HG03558 (cell line): Measurements from ENCODE around the gene SPTB.

ENCODE experiments used
- ATAC-seq: cut with Tn5 transposase; IDR thresholded peaks from one replicate; pipeline ENCODE4 v1.9.1; 2021; ENCODE audit warnings: moderate number of reproducible peaks; ENCODE audit not compliant: unreplicated experiment; ENCODE audit errors: extremely low read depth

SPTB gene

DNA sequence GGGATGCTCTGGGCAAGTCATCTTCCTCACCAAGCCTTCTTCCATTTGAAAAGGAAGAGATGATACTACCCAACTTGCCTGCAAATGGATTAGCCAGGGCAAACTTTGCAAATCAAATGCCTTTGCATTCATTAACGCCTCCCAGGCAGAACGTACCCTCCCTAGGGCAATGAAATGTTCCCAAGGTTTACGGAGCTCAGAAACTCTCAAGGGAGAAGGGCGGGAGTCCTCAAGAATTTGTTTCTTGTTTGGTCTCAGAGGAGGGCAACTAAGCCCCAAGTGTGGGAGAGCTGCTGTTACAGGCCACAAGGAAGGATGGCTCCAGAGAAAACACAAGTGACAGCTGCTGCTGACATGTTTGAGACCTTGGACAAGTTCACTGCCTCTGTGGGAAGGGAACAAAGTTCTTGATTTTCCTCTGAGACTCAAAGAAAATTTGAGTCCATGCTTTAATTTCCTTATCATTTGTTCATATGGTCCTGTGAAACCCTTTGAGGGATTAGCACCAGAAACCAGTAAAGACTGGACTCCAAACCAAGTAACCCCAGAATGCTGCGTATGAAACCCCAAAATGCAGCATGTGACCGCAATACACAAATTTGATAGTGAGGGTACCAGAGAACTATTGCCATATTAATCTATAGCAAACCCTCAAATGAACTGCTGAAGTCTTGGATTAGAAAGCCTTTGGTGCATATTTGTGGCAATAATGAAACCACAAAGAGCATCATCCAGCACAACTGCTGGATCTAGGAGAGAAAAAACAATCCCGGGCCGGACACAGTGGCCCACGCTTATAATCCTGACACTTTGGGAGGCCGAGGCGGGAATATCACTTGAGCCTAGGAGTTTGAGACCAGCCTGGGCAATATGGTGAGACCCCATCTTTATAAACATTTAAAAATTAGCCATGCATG lies 22.9 kb downstream of the SPTB start:
- ATAC-seq = no peak

DNA sequence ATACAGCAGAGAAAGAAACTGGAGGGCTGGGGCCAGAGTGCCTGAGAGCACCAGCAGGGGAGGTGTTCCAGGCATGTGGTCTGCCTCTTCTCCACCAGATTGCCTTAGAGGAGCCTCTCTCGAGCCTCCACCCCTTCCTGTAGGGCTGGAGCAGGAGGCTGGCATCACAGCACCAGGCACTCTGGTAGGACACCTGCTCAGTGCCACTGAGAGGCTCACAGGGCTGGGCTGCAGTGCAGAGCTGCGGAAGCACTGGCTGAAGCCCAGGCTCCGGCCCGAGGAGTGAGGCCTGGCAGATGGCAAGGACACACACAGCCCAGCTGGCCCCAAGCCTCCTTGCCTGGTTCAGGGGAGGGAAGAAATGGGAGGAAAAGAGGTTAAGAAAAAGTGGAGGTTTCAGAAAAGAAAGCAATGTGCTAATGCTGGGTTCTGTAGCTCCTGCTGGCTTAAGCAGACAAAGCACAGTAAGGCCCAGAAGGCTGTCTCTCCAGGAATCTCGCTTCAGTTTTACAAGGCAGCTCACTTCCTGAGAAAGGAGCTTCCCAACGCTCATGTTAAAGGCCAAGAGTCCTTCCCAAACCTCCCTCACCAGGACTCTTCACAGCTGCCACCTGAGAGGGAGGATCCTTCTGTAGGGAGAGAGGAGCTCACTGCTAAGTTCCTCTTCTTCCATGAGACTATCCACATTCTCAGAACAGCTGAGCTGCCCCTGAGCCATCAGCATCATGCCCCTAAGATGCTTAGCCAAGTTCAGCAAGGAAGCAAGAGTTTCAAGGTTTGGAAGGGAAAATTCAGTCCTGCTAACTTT lies 23.8 kb downstream of the SPTB start:
- no peak for ATAC-seq

DNA sequence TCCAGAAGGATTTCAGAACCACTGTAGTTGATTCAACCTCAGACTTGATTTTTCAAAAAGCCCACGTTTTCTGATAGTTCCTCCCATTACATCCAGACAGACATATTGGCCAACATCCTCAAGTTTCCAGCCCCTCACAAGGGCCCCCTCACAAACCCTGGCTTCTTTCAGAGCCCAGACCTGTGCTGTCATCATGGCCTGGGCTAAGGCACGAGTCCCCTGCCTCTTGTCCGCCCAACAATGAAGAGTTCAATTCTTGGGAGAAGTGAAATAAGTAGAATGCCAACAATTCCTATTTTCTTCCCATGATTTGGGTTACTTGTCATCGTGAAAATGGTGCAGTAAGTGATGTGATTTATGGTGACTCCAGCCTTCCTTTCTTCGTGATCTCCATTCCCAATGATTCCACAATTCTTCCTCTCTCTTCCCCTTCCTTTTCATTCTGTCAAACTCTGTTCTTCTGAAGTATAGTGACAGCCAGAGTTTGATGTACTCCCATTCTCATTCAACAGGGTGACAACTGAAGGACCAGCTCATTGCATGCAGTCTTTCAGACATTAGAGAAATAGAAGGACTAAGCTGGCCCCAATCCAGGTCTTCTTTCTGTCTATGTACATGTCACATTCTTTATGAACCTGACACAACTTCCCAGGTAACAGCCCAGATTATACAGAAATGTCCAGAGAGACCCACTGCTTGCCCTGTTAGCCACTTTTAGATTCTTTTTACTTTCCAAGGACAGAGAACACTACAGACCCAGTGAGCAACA lies 29.2 kb downstream of the SPTB start:
- no peak for ATAC-seq

DNA sequence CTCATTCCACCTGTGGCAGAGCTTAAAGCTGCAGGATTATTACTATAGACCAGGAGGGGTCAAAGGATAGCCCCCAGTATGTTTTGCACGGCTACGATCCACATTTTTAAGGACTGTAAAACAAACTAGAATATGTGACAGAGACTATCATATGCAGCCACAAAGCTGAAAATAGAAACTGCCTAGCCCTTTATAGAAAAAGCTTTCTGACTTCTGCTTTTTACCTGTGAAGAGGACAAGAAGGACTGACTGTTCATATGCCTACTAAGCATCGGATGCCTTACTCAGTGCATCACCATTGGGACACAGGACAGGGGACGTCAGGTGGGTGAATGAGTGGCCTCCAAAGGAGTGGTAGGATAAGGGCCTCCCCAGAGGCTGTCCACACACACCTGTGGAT lies 29.8 kb downstream of the SPTB start:
- no peak for ATAC-seq

DNA sequence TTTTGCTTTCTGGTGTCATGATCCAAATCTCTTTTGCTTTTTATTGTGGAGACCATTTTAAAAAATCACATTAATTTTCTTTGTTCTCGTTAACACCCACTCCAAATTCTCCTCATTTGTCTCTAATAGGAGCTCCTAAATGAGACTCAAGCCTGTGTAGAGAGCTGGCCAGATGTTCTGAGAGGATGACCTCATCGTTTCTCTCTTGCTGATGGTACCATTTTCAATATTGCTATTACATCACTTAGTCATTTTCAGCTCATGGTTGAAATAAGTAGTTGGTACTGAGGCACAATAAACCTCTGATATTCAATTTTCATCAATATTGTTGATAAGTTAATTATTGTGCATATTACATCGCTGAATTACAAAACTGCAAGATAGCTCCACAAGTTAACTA lies 31.5 kb downstream of the SPTB start:
- ATAC-seq = no peak

DNA sequence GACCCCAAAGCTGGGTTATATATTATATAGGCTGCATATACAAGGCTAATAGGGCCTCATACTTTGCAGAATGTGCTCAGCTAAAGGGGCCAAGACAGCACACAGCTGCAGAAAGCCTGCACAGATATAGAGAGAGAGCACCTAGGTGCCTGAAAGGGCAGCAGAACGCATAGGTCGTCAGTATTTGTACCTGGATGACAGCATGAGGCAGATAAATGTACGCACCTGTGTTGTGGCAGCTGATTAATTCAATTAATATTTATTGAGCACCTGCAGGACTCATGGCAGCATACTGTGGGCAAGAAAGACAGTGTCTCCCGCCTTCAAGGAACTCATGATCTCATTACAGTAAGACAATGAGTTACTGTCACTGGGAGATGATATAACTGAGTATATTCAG lies 33.4 kb downstream of the SPTB start:
- ATAC-seq = no peak

DNA sequence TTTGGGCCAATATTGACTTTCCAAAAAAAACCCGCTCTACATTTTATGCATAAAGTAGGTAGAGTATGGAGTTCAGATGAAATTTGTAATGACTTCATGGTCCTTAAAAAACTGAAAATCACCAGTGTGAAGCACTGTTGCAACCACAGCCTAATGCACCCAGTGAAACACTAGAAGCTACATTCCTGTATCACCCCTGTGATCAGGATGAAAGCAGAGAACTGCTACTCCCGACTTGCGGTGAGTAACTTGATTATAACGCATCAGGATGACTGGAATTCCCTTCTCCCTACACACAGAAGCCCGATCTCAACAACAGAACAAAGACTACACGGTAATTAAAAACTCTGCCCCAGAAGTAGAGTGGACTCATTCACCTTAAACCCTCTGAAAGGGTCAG lies 33.8 kb downstream of the SPTB start:
- no peak for ATAC-seq

DNA sequence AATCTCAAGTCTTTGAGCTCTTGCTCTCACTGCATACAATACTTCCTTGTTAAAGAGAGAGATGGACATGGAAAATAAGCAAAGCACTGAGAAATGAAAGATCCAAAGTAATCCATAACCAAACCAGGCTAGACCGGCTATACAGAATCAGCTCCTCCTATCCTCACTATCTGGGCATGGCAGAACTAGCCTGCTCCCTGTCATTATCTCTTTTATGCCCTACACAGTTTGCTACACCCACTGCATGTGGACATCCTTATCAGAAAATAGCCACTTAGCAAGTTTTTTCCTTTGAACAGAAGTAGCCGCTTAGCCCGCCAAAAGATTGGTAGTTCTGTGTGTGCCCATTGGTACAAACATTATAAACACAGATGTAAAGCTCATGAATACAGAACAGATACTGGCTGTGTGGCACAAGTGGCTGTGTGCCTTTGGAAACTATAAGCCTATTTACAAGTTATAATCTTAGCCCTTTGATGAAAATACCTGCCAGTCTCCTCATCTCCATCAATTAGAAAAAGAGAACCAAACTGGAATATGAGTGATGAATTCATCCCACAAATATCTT lies 34.7 kb downstream of the SPTB start:
- ATAC-seq = no peak

DNA sequence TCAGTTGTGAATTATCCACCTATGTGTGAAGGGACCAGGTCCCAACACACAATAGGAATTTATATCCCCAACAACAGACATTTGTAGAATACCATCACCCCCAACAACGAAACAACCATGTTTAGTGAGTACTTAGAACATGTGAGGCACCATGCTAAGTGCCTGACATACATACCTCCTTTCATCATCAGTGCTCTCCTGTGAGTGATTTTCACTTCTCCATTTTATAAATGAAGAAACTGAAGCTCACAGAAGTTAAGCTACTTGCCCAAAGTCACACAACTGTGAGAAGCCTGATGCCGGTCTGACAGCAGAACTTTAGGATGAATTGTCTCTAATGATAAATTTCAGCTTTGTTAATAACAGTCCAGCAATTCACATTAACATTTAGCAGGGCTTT lies 35.4 kb downstream of the SPTB start:
- peak; percentile 59 for ATAC-seq

DNA sequence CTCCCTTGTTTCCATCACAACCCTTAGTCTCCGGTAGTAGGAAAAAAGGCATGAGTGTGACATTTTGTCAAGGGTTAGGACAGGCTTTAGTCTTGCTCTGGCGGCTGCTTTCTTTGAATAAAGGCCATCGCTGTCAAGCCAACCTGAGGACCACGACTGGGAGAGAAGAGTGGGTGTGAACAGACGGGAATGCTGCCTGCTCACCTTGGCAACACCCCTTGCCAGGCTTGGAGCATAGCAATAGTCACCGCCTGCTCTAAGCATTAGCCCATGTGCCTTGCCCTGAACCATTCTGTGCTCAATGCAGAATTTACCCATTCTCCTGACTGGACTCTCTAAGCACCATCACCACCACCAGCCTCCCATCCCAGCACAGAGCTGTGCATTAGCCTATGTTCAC lies 36.2 kb downstream of the SPTB start:
- ATAC-seq = no peak

DNA sequence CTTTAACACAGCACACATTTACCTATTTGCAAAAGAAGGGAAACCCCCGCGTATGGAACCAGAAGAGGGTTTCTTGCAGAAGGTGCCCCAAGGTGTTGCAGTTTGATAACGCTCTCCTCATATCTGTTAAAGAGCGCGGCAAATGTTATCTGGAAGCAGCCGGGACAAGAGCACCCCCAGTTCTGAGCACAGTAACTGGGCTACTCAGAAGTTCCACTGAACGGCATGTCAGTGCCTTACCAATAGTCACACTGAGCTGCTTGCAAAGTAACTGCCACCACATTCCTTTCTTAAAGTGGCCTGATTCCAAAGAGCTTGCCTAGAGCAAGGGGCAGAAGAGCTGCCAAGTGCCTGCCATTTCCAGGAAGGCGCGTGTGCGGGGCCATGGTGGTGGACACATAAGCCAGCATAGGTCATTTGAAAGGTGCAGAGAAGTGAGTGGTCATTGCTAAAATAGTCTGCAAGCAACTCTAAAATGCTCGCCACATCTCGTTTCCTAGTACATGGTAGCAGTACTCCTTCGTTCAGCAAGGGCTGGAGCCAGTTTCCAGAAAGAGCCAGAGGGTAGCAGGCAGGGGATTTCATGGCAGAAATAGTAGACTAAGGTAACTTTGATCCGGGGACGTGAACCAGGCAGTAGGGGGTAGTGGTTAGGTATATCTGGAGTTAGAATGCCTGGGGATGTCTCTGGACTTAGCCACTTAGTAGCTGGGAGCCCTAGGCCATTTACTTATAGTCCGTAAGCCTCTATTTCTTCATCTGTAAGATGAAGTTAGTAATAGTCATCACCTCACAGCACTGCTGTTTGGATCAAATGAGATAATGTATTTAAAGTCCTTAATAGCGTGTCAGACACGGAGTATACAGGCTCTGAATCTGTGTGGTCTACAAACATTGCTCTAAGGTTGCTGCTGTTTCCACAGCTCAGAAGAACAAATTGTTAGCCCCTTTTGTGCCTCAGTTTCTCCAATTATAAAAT lies 37.6 kb downstream of the SPTB start:
- ATAC-seq = no peak

DNA sequence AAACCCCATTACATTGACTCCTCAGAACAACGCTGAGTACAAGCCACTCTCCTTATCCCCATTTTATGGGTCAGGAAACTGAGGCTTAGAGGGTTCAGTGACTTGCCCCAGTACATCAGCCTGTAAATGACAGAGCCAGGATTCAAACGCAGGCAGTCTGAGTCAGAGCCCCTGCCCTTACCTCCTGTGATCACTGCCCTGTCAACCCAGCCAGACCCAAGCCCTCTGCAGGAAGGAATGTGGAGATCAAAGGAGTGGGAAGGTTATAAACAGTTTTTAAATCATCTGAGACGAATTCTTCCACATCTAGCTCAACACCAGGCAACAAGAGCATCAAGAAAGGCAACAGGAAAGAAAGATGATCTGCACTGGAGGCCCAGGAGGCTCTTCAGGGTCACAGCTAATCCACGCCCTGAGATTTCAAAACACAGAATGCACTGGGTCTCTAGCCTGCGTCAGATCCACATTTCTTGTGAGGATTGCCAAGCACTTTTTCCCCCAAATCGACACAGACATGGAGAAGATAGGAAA lies 38.5 kb downstream of the SPTB start:
- ATAC-seq = no peak

DNA sequence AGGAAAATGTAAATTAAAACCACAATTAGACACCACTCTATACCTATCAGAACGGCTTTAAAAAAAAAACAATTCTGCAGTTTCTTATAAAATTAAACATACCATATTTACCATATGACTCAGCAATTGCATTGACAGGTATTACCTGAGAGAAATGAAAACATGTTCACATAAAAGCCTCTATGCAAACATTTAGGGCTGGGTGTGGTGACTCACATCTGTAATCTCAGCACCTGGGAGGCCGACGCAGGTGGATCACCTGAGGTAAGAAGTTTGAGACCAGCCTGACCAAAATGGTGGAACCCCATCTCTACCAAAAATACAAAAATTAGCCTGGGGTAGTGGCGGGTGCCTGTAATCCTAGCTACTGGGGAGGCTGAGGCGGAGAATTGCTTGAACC lies 41.1 kb downstream of the SPTB start:
- no peak for ATAC-seq

DNA sequence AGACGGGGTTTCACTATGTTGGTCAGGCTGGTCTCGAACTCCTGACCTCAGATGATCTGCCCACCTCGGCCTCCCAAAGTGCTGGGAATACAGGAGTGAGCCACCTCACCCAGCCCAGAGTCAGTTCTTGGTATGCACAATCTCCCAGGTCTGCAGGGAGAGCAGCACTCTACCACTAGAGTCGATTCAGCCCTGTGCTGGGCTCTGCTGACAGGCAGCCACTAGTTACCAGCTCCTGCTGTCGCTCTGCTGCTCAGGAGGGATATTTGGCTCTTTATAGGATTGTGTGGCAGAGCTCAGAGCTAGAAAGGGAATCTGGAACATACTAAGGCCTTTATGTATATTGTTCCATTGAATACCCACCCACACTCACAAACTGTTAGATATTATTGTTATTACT lies 44.3 kb downstream of the SPTB start:
- ATAC-seq = no peak

DNA sequence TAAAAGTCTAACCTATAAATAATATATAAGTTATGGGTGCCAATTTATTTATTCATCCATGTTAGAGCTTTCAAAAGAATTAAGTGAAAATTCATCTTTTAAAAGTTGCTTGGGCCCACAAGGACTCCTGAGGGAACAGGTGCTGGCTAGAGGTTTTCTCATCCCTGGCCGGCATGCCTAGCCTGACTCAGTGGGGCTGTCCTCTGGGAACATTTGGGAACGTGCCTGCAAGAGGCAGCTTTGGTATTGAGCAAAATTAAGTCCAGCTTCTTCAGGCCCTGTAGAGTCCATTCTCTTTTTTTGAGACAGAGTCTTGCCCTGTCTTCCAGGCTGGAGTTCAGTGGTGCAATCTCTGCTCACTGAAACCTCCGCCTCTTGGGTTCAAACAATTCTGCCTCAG lies 44.7 kb downstream of the SPTB start:
- ATAC-seq = no peak

DNA sequence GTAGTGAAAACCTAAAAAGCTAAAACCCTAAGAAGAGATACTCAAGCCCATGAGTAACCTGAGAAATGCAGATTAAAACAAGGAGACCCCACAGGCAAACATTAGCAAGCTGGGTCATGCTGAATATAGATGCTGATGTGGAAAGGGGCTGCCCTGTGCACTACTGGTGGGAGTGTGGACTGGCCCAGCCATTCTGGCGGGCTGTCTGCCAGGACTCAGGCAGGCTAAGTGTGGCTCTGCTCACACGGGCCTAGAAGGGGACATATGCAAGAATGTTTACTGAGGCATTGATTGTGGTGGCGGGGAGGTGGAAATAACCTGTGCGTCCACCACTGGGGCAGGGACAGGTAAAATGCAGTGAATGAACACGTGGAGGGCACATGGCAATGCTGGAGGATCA lies 48.3 kb downstream of the SPTB start:
- no peak for ATAC-seq

DNA sequence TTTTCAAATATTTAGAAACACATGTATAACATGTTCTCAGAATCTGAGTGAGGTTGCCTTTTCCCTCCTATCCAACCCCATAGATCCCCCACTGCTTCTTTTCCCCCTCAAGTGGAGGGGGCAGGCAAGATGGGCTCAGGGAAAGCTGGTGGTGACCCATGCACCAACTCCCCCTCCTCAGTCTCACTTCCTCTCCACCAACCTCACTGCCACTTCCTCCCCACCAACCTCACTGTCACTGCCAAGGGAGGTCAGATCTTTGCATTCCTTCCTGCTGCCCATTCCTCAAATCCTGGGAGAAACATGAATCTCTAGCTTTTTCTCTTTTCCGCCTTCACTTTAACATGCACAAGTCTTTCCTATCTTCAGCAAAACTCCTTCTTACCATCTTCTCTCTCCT lies 48.7 kb downstream of the SPTB start:
- ATAC-seq = no peak

DNA sequence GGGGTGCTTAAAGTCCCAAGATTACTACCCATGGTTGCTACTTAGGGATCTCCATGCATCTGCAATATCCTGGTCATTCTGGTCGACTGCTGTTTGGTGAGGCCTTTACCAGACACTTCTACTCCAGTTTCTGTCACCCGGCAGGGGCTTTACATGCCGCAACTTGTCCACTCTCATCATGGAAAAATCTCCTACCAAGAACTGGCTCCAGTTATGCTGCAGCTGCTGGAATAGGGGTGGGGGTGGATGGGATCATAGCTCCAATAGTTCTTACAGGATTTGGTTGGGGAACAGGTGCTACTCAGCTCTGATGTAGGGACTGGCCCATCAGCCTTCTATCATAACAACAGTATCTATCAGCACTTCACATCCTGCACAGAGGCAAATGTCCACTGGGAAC lies 51.6 kb downstream of the SPTB start:
- no peak for ATAC-seq

DNA sequence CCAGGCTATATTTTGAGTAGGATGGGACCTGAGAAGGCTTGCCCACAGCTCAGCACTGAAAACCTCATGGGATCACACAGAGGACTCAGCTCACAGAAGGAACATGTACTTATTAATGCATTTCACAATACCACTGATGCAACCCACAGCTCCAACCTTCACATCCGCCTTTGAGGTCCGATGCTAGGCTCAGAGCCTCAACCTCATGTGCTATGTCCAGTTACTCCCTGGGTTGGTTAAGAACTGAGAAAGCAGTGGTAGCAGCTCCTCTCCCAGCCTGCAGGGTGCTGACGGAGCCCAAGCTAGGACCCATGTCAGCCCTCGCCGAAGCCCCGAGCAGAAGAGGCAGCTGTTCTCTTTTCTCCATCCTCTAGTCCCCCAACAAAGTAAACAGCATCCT lies 52.9 kb downstream of the SPTB start:
- ATAC-seq = no peak
